Endodermal cell (in vitro differentiated cells): Measurements from ENCODE around the gene CLCNKA. TPM values are rescaled to one million over a fixed set of nuclear protein-coding genes. Genes with fewer than 3 reads are reported as not detected.

ENCODE experiments used
- DNase-seq: peaks from one replicate; pipeline ENCODE4 v3.0.0-alpha.2; 2017
- H3K27ac ChIP-seq: 2 replicates; pipeline ENCODE4 v1.5.1; 2013; ENCODE audit warnings: mild to moderate bottlenecking, low read depth, low read length, moderate library complexity
- H3K27me3 ChIP-seq: 2 replicates; pipeline ENCODE4 v1.6.1; 2013; ENCODE audit warnings: mild to moderate bottlenecking, low read length, moderate library complexity; ENCODE audit not compliant: insufficient read depth, control insufficient read depth, poor library complexity, severe bottlenecking
- H3K36me3 ChIP-seq: 2 replicates; pipeline ENCODE4 v1.7.0; 2013; ENCODE audit warnings: mild to moderate bottlenecking, low read length, moderate library complexity; ENCODE audit not compliant: control insufficient read depth, insufficient read depth
- H3K4me1 ChIP-seq: one replicate; pipeline ENCODE4 v1.7.0; 2013; ENCODE audit warnings: low read length; ENCODE audit not compliant: control insufficient read depth, insufficient read depth
- H3K4me3 ChIP-seq: 2 replicates; pipeline ENCODE4 v1.5.1; 2013; ENCODE audit warnings: mild to moderate bottlenecking, low read length, moderate library complexity
- H3K9ac ChIP-seq: 2 replicates; pipeline ENCODE4 v1.6.1; 2013; ENCODE audit warnings: mild to moderate bottlenecking, low read length, moderate library complexity; ENCODE audit not compliant: poor library complexity, severe bottlenecking; ENCODE audit errors: extremely low read depth
- H3K9me3 ChIP-seq: 2 replicates; pipeline ENCODE4 v1.6.1; 2013; ENCODE audit warnings: mild to moderate bottlenecking, low read length, moderate library complexity; ENCODE audit not compliant: control insufficient read depth
- H3K27ac Mint-ChIP-seq: 2 replicates; pipeline ENCODE4 v1.8.0; 2020; ENCODE audit warnings: mixed read lengths
- H3K27me3 Mint-ChIP-seq: 2 replicates; pipeline ENCODE4 v1.8.0; 2021; ENCODE audit warnings: mild to moderate bottlenecking, mixed read lengths; ENCODE audit not compliant: insufficient read depth
- H3K36me3 Mint-ChIP-seq: 2 replicates; pipeline ENCODE4 v1.8.0; 2020; ENCODE audit warnings: low read depth, mixed read lengths
- H3K4me1 Mint-ChIP-seq: 2 replicates; pipeline ENCODE4 v1.8.0; 2020; ENCODE audit warnings: mixed read lengths
- H3K4me3 Mint-ChIP-seq: 2 replicates; pipeline ENCODE4 v1.8.0; 2020; ENCODE audit warnings: mild to moderate bottlenecking, moderate library complexity, mixed read lengths
- H3K9me3 Mint-ChIP-seq: 2 replicates; pipeline ENCODE4 v1.8.0; 2020; ENCODE audit warnings: mild to moderate bottlenecking, mixed read lengths
- WGBS, 2 experiments: methylation state at CpG; one replicate each; pipeline versions ENCODE4 v1.1.5 to v1.1.7; 2013; ENCODE audit warnings: missing lambda C conversion rate in 2 of 2, mixed read lengths in 1 of 2; ENCODE audit not compliant: insufficient coverage in 1 of 2, insufficient read length in 1 of 2; 5-methylcytosine and 5-hydroxymethylcytosine counted together
- total RNA-seq, 2 donors: library from RNA; stranded (reverse); fragmentation: NEBNext Ultra II Directional in 1 of 2; extraction: Animal tissue kit (Norgen Biotek cat#: 25700) in 1 of 2; gene quantifications; 2 replicates in 1 of 2; 3 replicates in 1 of 2; pipeline ENCODE4 v1.2.1, GENCODE V29; 2021
- TF ChIP-seq, protein P1 (sequence below): fragments of 200-600 bp; sonication (generic); conservative IDR thresholded peaks from 2 replicates; pipeline ENCODE4 v1.5.0; 2021; ENCODE audit warnings: antibody characterized with exemption, mild to moderate bottlenecking

CLCNKA gene
- total RNA-seq, 2 donors from 2014 or later, result 3.2 to 3.5 TPM

DNA sequence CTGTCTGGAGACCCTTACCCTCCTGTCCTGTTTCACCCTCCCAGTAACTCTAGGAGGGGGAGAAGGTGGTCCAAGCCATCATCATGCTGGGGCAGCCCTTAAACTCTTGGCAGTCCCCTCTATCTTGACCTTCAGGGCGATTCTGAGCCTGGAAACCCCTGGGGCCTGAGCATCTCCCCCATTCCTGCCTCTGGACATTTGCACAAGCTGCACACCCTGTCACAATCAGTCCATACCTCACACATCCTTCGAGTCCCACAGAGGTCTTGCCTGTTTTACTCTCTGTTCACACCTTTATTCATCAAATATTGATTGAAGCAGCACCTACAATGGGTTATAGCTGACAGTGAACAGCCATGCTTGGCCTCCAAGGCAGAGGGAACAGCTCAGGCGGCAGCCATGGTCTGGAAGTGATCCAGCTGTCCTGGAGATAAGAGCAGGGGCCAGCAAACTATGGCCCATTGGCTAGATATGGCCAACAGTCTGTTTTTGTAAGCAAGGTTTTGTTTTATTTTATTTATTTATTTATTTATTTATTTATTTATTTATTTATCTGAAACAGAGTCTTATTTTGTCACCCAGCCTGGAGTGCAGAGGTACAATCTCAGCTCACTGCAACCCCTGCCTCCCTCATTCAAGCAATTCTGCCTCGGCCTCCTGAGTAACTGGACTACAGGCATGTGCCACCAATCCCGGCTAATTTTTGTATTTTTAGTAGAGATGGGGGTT, 58.8 kb downstream of the CLCNKA start:
- H3K36me3 ChIP-seq, result no peaks in the 10 kb centered on the region

DNA sequence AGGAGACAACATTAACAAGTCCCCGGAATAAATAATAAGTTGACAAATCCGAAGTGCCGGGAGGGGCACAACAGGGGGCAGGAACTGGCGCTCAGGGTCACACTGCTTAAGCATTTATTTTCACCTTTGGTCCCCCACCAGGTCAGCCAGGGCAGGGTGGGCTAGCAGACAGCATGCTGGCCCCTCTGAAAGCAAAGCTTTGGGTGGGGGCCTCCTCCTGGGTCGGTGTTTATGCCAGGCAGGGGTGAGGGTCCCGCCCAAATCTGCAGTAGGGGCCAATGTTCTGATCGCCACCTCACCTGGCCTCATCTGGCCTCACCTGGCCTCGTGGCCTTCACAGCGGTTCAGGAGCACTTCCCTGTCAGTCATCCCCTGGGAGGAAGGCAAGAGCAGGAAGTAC, 59.8 kb downstream of the CLCNKA start:
- Histone ChIP-seq H3K9me3 (no peaks in the 10 kb centered on the region), H3K9ac (no peak overlapping the region), H3K36me3 (no peaks in the 10 kb centered on the region), H3K27ac (no peak overlapping the region), H3K4me3 (no peak overlapping the region), H3K27me3 (no peaks in the 10 kb centered on the region), H3K4me1 (peaks cover 16% of the 10 kb centered on the region)
- H3K4me1 Mint-ChIP-seq, result peaks cover 20% of the 10 kb centered on the region
- TF ChIP-seq, protein P1, sequence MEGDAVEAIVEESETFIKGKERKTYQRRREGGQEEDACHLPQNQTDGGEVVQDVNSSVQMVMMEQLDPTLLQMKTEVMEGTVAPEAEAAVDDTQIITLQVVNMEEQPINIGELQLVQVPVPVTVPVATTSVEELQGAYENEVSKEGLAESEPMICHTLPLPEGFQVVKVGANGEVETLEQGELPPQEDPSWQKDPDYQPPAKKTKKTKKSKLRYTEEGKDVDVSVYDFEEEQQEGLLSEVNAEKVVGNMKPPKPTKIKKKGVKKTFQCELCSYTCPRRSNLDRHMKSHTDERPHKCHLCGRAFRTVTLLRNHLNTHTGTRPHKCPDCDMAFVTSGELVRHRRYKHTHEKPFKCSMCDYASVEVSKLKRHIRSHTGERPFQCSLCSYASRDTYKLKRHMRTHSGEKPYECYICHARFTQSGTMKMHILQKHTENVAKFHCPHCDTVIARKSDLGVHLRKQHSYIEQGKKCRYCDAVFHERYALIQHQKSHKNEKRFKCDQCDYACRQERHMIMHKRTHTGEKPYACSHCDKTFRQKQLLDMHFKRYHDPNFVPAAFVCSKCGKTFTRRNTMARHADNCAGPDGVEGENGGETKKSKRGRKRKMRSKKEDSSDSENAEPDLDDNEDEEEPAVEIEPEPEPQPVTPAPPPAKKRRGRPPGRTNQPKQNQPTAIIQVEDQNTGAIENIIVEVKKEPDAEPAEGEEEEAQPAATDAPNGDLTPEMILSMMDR, result no peak
- H3K27me3 Mint-ChIP-seq, result peaks cover 11% of the 10 kb centered on the region
- H3K4me3 Mint-ChIP-seq, result no peak overlapping the region
- no peak for DNase-seq
- H3K27ac Mint-ChIP-seq, result peak overlapping the region; percentile 48
- no peaks in the 10 kb centered on the region for H3K9me3 Mint-ChIP-seq
- WGBS, 2 experiments, result 89 to 90% methylated on average over 9 of the region's 9 CpGs
- H3K36me3 Mint-ChIP-seq, result no peaks in the 10 kb centered on the region

More for the DNA sequence above, 58.8 kb downstream of the CLCNKA start:
- TF ChIP-seq, protein P1, result no peak
- Mint-ChIP-seq H3K4me3 (no peak overlapping the region), H3K9me3 (no peaks in the 10 kb centered on the region), H3K36me3 (no peaks in the 10 kb centered on the region), H3K27ac (peak overlapping the region; percentile 70), H3K27me3 (peaks cover 22% of the 10 kb centered on the region), H3K4me1 (peaks cover 20% of the 10 kb centered on the region)
- H3K9ac ChIP-seq, result no peak overlapping the region
- H3K4me1 ChIP-seq, result peaks cover 16% of the 10 kb centered on the region
- no peaks in the 10 kb centered on the region for H3K9me3 ChIP-seq
- no peak overlapping the region for H3K4me3 ChIP-seq
- no peak for DNase-seq
- peaks cover 5% of the 10 kb centered on the region for H3K27me3 ChIP-seq
- WGBS, 2 experiments, result 93 to 96% methylated on average over 4 to 5 of the region's 5 CpGs
- no peak overlapping the region for H3K27ac ChIP-seq

DNA sequence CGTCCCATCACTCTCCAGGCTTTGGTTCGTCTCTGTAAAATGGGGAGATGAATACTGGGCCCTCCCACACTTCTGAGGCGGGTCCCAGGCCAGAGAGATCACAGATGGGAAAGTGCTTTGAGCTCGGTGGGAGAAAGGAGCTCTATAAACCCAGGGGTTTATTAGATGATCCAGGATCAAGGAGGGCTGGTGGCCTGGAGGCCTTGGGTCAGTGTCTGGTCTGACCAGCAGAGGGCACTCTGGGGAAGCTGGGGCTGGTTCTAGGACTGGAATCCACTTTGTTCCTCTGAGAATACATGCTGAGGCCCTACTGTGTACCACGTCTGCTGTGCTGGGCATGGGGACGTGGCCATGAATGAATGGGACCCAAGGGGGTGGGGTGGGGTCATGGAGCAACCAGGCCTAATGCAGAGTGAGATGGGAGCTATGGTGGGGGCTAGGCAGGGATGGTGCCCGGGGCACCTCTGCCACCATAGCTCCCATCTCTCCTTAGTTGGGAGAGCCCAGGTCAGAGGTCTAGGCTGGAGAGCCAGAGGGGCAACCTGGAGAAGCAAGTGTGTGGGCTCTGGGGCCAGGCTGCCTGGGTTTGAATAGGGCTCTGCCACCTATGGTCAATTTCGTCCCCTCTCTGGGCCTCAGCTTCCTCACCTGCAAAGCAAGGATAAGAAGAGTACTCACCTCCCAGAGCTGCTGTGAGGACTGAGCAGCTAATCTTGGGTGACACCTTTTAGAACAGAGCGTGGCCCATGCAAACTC, 60.6 kb downstream of the CLCNKA start:
- WGBS, 2 experiments, result 63 to 70% methylated on average over 6 to 9 of the region's 9 CpGs
- H3K4me3 Mint-ChIP-seq, result no peak overlapping the region
- H3K27ac Mint-ChIP-seq, result peak overlapping the region; percentile 52

More for the DNA sequence above, 60.6 kb downstream of the CLCNKA start:
- no peaks in the 10 kb centered on the region for H3K9me3 ChIP-seq
- peaks cover 16% of the 10 kb centered on the region for H3K4me1 ChIP-seq
- DNase-seq, result peak; percentile 96
- H3K36me3 ChIP-seq, result no peaks in the 10 kb centered on the region
- TF ChIP-seq, protein P1, result peak; percentile 96
- Mint-ChIP-seq H3K36me3 (no peaks in the 10 kb centered on the region), H3K27me3 (peaks cover 5% of the 10 kb centered on the region), H3K9me3 (no peaks in the 10 kb centered on the region), H3K4me1 (peaks cover 20% of the 10 kb centered on the region)
- no peak overlapping the region for H3K27ac ChIP-seq
- no peaks in the 10 kb centered on the region for H3K27me3 ChIP-seq
- no peak overlapping the region for H3K4me3 ChIP-seq
- H3K9ac ChIP-seq, result no peak overlapping the region
